PC-9 (cell line): Measurements from ENCODE around the gene ZBTB43. TPM values are rescaled to one million over a fixed set of nuclear protein-coding genes. Genes with fewer than 3 reads are reported as not detected.

ENCODE experiments used
- BruUV-seq: library from RNA; stranded (reverse); fragments of 400-500 nt; replicated peaks from 2 replicates; lab custom pipeline; 2021; lab: Mats Ljungman, UMichigan
- CTCF ChIA-PET: fragments of 300-600 bp; sonication (Branson Sonifier 250); formaldehyde crosslinking; loops from one replicate; lab custom pipeline; 2022; ENCODE audit warnings: antibody characterized with exemption; lab: Charles Lee
- POLR2A ChIA-PET: fragments of 300-600 bp; sonication (Branson Sonifier 250); formaldehyde crosslinking; loops from one replicate; lab custom pipeline; 2022; ENCODE audit warnings: antibody characterized with exemption; ENCODE audit not compliant: unreplicated experiment; lab: Charles Lee
- DNase-seq, 2 experiments: peaks; one replicate each; pipeline versions ENCODE4 v3.0.0 to v3.0.0-alpha.2; 2015 to 2022; ENCODE audit warnings: mixed read lengths in 1 of 2
- H2AFZ ChIP-seq: fragments of 200-600 bp; sonication (generic); 2 replicates; pipeline ENCODE4 v1.8.1; 2017; ENCODE audit warnings: antibody characterized with exemption
- H3F3A ChIP-seq: fragments of 200-600 bp; sonication (generic); 2 replicates; pipeline ENCODE4 v1.8.1; 2017; ENCODE audit warnings: antibody characterized with exemption, mild to moderate bottlenecking, low read depth; ENCODE audit not compliant: insufficient read depth
- H3K27ac ChIP-seq: fragments of 200-600 bp; sonication (generic); 2 replicates; pipeline ENCODE4 v1.6.1; 2016; ENCODE audit warnings: mixed run types
- H3K27me3 ChIP-seq: fragments of 200-600 bp; sonication (generic); 2 replicates; pipeline ENCODE4 v1.6.1; 2016; ENCODE audit warnings: low read depth, mixed run types; ENCODE audit not compliant: insufficient read depth
- H3K36me3 ChIP-seq: fragments of 200-600 bp; sonication (generic); 2 replicates; pipeline ENCODE4 v1.6.1; 2016; ENCODE audit warnings: low read depth, mixed run types
- H3K4me1 ChIP-seq: fragments of 200-600 bp; sonication (generic); replicated peaks from 2 replicates; pipeline ENCODE4 v1.6.1; 2016; ENCODE audit warnings: mixed run types; ENCODE audit not compliant: insufficient read depth
- H3K4me2 ChIP-seq: fragments of 200-600 bp; sonication (generic); 2 replicates; pipeline ENCODE4 v1.6.1; 2017; ENCODE audit warnings: mixed run types
- H3K4me3 ChIP-seq: fragments of 200-600 bp; sonication (generic); 2 replicates; pipeline ENCODE4 v1.6.1; 2016; ENCODE audit warnings: mixed run types
- H3K79me2 ChIP-seq: fragments of 200-600 bp; sonication (generic); 2 replicates; pipeline ENCODE4 v1.6.1; 2017; ENCODE audit warnings: low read depth, mixed run types
- H3K9me2 ChIP-seq: fragments of 200-600 bp; sonication (generic); 2 replicates; pipeline ENCODE4 v1.8.1; 2017; ENCODE audit warnings: mild to moderate bottlenecking; ENCODE audit not compliant: insufficient read depth
- H3K9me3 ChIP-seq: fragments of 200-600 bp; sonication (generic); 2 replicates; pipeline ENCODE4 v1.8.1; 2016; ENCODE audit warnings: low read depth; ENCODE audit not compliant: insufficient read depth
- H4K20me1 ChIP-seq: fragments of 200-600 bp; sonication (generic); 2 replicates; pipeline ENCODE4 v1.8.1; 2017; ENCODE audit not compliant: insufficient read depth
- CTCF ChIP-seq: fragments of 200-600 bp; sonication (generic); conservative IDR thresholded peaks from 2 replicates; pipeline ENCODE4 v1.6.1; 2017; ENCODE audit warnings: mixed run types, antibody characterized with exemption, mild to moderate bottlenecking, moderate library complexity
- EZH2 ChIP-seq: fragments of 200-600 bp; sonication (generic); IDR thresholded peaks from 2 replicates; pipeline ENCODE4 v1.8.0; 2017; ENCODE audit warnings: antibody characterized with exemption, low read depth
- intact Hi-C: fragments of 100-400 bp; cut with micrococcal nuclease; formaldehyde crosslinking; loops from one replicate; pipeline ENCODE4 v1.10.0; 2022; ENCODE audit not compliant: unreplicated experiment
- total RNA-seq: library from RNA; stranded (reverse); gene quantifications from 2 replicates; pipeline ENCODE4 v1.2.3, GENCODE V29; 2021

Gene ZBTB43
- total RNA-seq, 1 experiment from 2014 or later: 18.4 TPM

- TF ChIP-seq CTCF (no peak), EZH2 (no peak)
- POLR2A ChIA-PET: no interaction called here
- H3K9me2 ChIP-seq: no peaks in the 10 kb centered on the region
- no TSS peak for BruUV-seq
- intact Hi-C loops: no loop called here
- H3K4me1 ChIP-seq: peaks cover 38% of the 10 kb centered on the region
- no peaks in the 10 kb centered on the region for H3K9me3 ChIP-seq
- no peaks in the 10 kb centered on the region for H3K27me3 ChIP-seq
- no peak overlapping the region for H2AFZ ChIP-seq
- H3K36me3 ChIP-seq: no peaks in the 10 kb centered on the region
- H3F3A ChIP-seq: peaks cover 27% of the 10 kb centered on the region
- H3K4me2 ChIP-seq: no peak overlapping the region
- H3K27ac ChIP-seq: no peak overlapping the region
- no peak for DNase-seq
- no peaks in the 10 kb centered on the region for H4K20me1 ChIP-seq
- H3K79me2 ChIP-seq: no peaks in the 10 kb centered on the region
- no peak overlapping the region for H3K4me3 ChIP-seq
- CTCF ChIA-PET: interaction anchor here (0.9 kb wide), 1 partner anchor 89 kb away, joined by 4 read pairs; no protein-coding TSS in a partner anchor
These were observed 11.0 kb upstream of the ZBTB43 start for GRCh38 chr9:126793686-126794417.

GRCh38 chr9:126794441-126794840, 10.4 kb upstream of the ZBTB43 start:
- intact Hi-C loops: no loop called here
- no peaks in the 10 kb centered on the region for H3K79me2 ChIP-seq
- H3K4me2 ChIP-seq: no peak overlapping the region
- peaks cover 27% of the 10 kb centered on the region for H3F3A ChIP-seq
- H3K27ac ChIP-seq: no peak overlapping the region
- H3K4me3 ChIP-seq: no peak overlapping the region
- H2AFZ ChIP-seq: no peak overlapping the region
- TF ChIP-seq CTCF (no peak), EZH2 (no peak)
- ChIA-PET POLR2A (no interaction called here), CTCF (no interaction called here)
- no peaks in the 10 kb centered on the region for H3K27me3 ChIP-seq
- H3K36me3 ChIP-seq: no peaks in the 10 kb centered on the region
- DNase-seq: no peak
- H3K9me3 ChIP-seq: no peaks in the 10 kb centered on the region
- no peaks in the 10 kb centered on the region for H4K20me1 ChIP-seq
- H3K4me1 ChIP-seq: peaks cover 36% of the 10 kb centered on the region
- H3K9me2 ChIP-seq: no peaks in the 10 kb centered on the region
- BruUV-seq: no TSS peak

DNA sequence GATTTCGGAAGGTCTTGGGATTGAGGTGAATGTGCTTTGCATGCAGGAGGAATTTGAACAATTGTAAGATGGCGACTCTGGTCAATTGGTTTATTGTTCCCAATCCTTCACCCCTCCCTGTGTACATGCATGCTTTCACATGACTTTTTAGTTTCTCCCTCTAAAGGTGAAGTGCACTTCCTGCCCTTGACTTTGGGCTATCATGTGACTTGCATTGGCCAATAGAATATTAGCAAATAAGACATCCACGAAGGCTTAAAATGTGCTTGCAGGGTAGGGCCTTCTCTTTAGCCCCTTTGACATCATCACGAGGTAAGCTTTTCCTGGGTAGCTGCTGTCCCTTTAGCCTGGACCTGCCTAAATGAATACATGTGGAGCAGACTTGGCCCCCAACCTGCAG, 8.1 kb upstream of the ZBTB43 start:
- no peaks in the 10 kb centered on the region for H4K20me1 ChIP-seq
- H2AFZ ChIP-seq: no peak overlapping the region
- intact Hi-C loops: no loop called here
- no peak overlapping the region for H3K27ac ChIP-seq
- BruUV-seq: no TSS peak
- H3K4me2 ChIP-seq: no peak overlapping the region
- DNase-seq: no peak
- peaks cover 28% of the 10 kb centered on the region for H3K4me1 ChIP-seq
- no peaks in the 10 kb centered on the region for H3K27me3 ChIP-seq
- H3K36me3 ChIP-seq: no peaks in the 10 kb centered on the region
- no peaks in the 10 kb centered on the region for H3K9me3 ChIP-seq
- no peaks in the 10 kb centered on the region for H3K9me2 ChIP-seq
- POLR2A ChIA-PET: no interaction called here
- no peak for TF ChIP-seq CTCF
- no peak for TF ChIP-seq EZH2
- no peaks in the 10 kb centered on the region for H3K79me2 ChIP-seq
- no peak overlapping the region for H3K4me3 ChIP-seq
- CTCF ChIA-PET: no interaction called here
- H3F3A ChIP-seq: peaks cover 15% of the 10 kb centered on the region
